Renal pelvis (tissue), 4 donors: ENCODE data around the gene ALOX12. TPM values are rescaled to one million over a fixed set of nuclear protein-coding genes. Genes with fewer than 3 reads are reported as not detected.
A peak's percentile ranks its signal among the peaks of the same experiment; 100 is the strongest.

Source experiments
- DNase-seq: peaks from one replicate; pipeline ENCODE4 v3.0.0-alpha.2; 2013
- polyA plus RNA-seq, 3 donors: library from polyadenylated mRNA; unstranded; fragments of 120-200 nt; gene quantifications; one replicate each; pipeline ENCODE4 v1.2.1, GENCODE V29; 2013; ENCODE audit not compliant: insufficient read length in 3 of 3

The ALOX12 gene
- polyA plus RNA-seq, 3 donors: 1.6 to 3.7 (median 2.8) TPM

- no peak for DNase-seq
Measured at GRCh38 chr17:6998855-6999508, 3.1 kb downstream of the ALOX12 start.

GRCh38 chr17:7001318-7001961 is 5.6 kb downstream of the ALOX12 start:
- DNase-seq: no peak

- no peak for DNase-seq
Measured at GRCh38 chr17:7002288-7003047, 6.6 kb downstream of the ALOX12 start.

GRCh38 chr17:7003745-7004144 is 7.9 kb downstream of the ALOX12 start:
- no peak for DNase-seq

GRCh38 chr17:7004398-7005253 is 8.8 kb downstream of the ALOX12 start:
- DNase-seq: no peak

GRCh38 chr17:7005716-7006115 is 9.9 kb downstream of the ALOX12 start:
- DNase-seq: no peak

- DNase-seq: no peak
Measured at GRCh38 chr17:7007143-7007542, 11.3 kb downstream of the ALOX12 start.

- DNase-seq: no peak
Measured at GRCh38 chr17:7010523-7010922, 14.7 kb downstream of the ALOX12 start.

- DNase-seq: no peak
Measured at GRCh38 chr17:7011415-7011814, 15.6 kb downstream of the ALOX12 start.

GRCh38 chr17:7011942-7012254 is 16.0 kb downstream of the ALOX12 start:
- DNase-seq: no peak

- DNase-seq: peak; percentile 94
Measured at GRCh38 chr17:7014261-7014994, 18.6 kb downstream of the ALOX12 start.

GRCh38 chr17:7014995-7015958 is 19.4 kb downstream of the ALOX12 start:
- no peak for DNase-seq

GRCh38 chr17:7016418-7016817 is 20.6 kb downstream of the ALOX12 start:
- no peak for DNase-seq

GRCh38 chr17:7016886-7017826 is 21.3 kb downstream of the ALOX12 start:
- no peak for DNase-seq

GRCh38 chr17:7017827-7018200 is 22.0 kb downstream of the ALOX12 start:
- DNase-seq: no peak

- no peak for DNase-seq
Measured at GRCh38 chr17:7018331-7018964, 22.6 kb downstream of the ALOX12 start.

GRCh38 chr17:7019367-7019766 is 23.5 kb downstream of the ALOX12 start:
- no peak for DNase-seq

- peak; percentile 60 for DNase-seq
Measured at GRCh38 chr17:7019839-7020519, 24.1 kb downstream of the ALOX12 start.
